ENCODE data around the gene ZMYND8. TPM values are rescaled to one million over a fixed set of nuclear protein-coding genes. Genes with fewer than 3 reads are reported as not detected.

The ZMYND8 gene
- total and polyA plus RNA-seq, 2 donors (not counting 3 experiments of a cell fraction or from before 2014, with no cell fraction given) = 30.6 to 75.2 TPM

GRCh38 chr20:47173596-47174216, 182.8 kb downstream of the ZMYND8 start:
- H3K4me3 ChIP-seq (replicated peaks in 1 of 3; ENCODE audit: insufficient read depth in 1 of 3, low read depth in 1 of 3, low read length in 3 of 3) = no peak overlapping the region
- FAIRE-seq = no peak
- no peak for DNase-seq (ENCODE audit: low read depth, low spot score)
- H3K4me1 ChIP-seq (ENCODE audit: control insufficient read depth, extremely low read depth, insufficient read depth, low read length) = no peaks in the 10 kb centered on the region
- POLR2A ChIA-PET = no interaction called here
- H3K79me2 ChIP-seq (ENCODE audit: control insufficient read depth, insufficient read depth, low read length) = no peaks in the 10 kb centered on the region
- H3K36me3 ChIP-seq (ENCODE audit: control insufficient read depth in 2 of 2, extremely low read depth in 1 of 2, insufficient read depth in 2 of 2, low read length in 2 of 2) = no peaks in the 10 kb centered on the region
- TF ChIP-seq, protein P1, sequence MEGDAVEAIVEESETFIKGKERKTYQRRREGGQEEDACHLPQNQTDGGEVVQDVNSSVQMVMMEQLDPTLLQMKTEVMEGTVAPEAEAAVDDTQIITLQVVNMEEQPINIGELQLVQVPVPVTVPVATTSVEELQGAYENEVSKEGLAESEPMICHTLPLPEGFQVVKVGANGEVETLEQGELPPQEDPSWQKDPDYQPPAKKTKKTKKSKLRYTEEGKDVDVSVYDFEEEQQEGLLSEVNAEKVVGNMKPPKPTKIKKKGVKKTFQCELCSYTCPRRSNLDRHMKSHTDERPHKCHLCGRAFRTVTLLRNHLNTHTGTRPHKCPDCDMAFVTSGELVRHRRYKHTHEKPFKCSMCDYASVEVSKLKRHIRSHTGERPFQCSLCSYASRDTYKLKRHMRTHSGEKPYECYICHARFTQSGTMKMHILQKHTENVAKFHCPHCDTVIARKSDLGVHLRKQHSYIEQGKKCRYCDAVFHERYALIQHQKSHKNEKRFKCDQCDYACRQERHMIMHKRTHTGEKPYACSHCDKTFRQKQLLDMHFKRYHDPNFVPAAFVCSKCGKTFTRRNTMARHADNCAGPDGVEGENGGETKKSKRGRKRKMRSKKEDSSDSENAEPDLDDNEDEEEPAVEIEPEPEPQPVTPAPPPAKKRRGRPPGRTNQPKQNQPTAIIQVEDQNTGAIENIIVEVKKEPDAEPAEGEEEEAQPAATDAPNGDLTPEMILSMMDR (IDR thresholded peaks at IDR 0.05; ENCODE audit: extremely low read depth in 1 of 2, insufficient read depth in 1 of 2, low read depth in 1 of 2, low read length in 2 of 2) = no peak
- TF ChIP-seq MYC (IDR thresholded peaks at IDR 0.05; ENCODE audit: low read depth, low read length) = no peak
- no peak for TF ChIP-seq POLR2A (IDR thresholded peaks at IDR 0.05; ENCODE audit: low read depth, low read length)
- no peak for TF ChIP-seq FOS (IDR thresholded peaks at IDR 0.05; ENCODE audit: borderline replicate concordance, insufficient read depth, low read length)
- TF ChIP-seq GATA2 (IDR thresholded peaks at IDR 0.05; ENCODE audit: insufficient read depth, insufficient read length, low read depth, low read length) = no peak
- TF ChIP-seq POLR2AphosphoS5 (IDR thresholded peaks at IDR 0.05; ENCODE audit: insufficient read depth, low read depth, low read length) = no peak
- TF ChIP-seq EZH2 (IDR thresholded peaks at IDR 0.05; ENCODE audit: borderline replicate concordance, low read depth, low read length, severe bottlenecking) = no peak
- no peaks in the 10 kb centered on the region for H3K27me3 ChIP-seq (ENCODE audit: control insufficient read depth in 2 of 2, insufficient read depth in 2 of 2, low read length in 2 of 2)
- no peak overlapping the region for H3K9ac ChIP-seq (replicated peaks; ENCODE audit: extremely low read depth, insufficient read depth, low read length)
- no peaks in the 10 kb centered on the region for H3K9me3 ChIP-seq (replicated peaks; ENCODE audit: control insufficient read depth, insufficient read depth, low read length)
- BruUV-seq (replicated peaks) = no TSS peak
- no peak overlapping the region for H2AFZ ChIP-seq (ENCODE audit: low read depth, low read length)
- CTCF ChIA-PET = interaction anchor here (1.6 kb wide), 1 partner anchor 32 kb away, joined by 3 read pairs; no protein-coding TSS in a partner anchor
- no peak overlapping the region for H3K4me2 ChIP-seq (ENCODE audit: insufficient read depth, low read length)
- H3K9me1 ChIP-seq (replicated peaks; ENCODE audit: control insufficient read depth, extremely low read depth, insufficient read depth, low read length) = no peaks in the 10 kb centered on the region
- H4K20me1 ChIP-seq (replicated peaks; ENCODE audit: control insufficient read depth, extremely low read depth, insufficient read depth, low read length) = no peaks in the 10 kb centered on the region
- H3K27ac ChIP-seq (ENCODE audit: insufficient read depth, low read depth, low read length) = no peak overlapping the region
- intact Hi-C loops (cut with micrococcal nuclease) (no loop called here), dilution Hi-C loops (cut with MboI; ENCODE audit: extremely low pct_ligation_motif_present, low sequenced_read_pairs) (no loop called here)

Data from endothelial cell of umbilical vein (primary cell).